ENCODE results near the gene HCK. TPM values are rescaled to one million over a fixed set of nuclear protein-coding genes. Genes with fewer than 3 reads are reported as not detected.

The HCK gene
- total and polyA plus RNA-seq, 4 donors: 18.5 to 304 (median 61.2) TPM

GRCh38 chr20:32062776-32063170 lies 10.7 kb downstream of the HCK start:
- WGBS, 2 donors: 25 to 49% methylated on average over 4 of the region's 4 CpGs

GRCh38 chr20:32063695-32064094 lies 11.7 kb downstream of the HCK start:
- H3K9me3 ChIP-seq (ENCODE audit: control insufficient read depth in 4 of 4, insufficient read depth in 3 of 4, low read length in 3 of 4): peaks cover 0 to 4% (median 0%) of the 10 kb centered on the region in 4 donors
- DNase-seq (no peak), ATAC-seq (ENCODE audit: insufficient read depth, low FRiP score) (no peak)
- peak overlapping the region in 1 of 2 donors; percentile 72 for H3K27ac ChIP-seq (ENCODE audit: low read depth in 1 of 2, low read length in 1 of 2)
- TF ChIP-seq CTCF (IDR thresholded peaks at IDR 0.05; ENCODE audit: control extremely low read depth, extremely low read depth): no peak
- peaks cover 0 to 2% (median 0%) of the 10 kb centered on the region in 5 donors for H3K4me1 ChIP-seq (ENCODE audit: control insufficient read depth in 5 of 5, insufficient read depth in 5 of 5, low read length in 5 of 5)
- no peak overlapping the region for H3K4me3 ChIP-seq
- 32 to 49% methylated on average over 4 of the region's 4 CpGs for WGBS, 2 donors
- H3K36me3 ChIP-seq (ENCODE audit: control insufficient read depth in 4 of 4, insufficient read depth in 4 of 4, low read length in 4 of 4): no peaks in the 10 kb centered on the region
- H3K27me3 ChIP-seq (ENCODE audit: control insufficient read depth in 3 of 3, insufficient read depth in 3 of 3, low read length in 2 of 3): peaks cover 0 to 17% (median 4%) of the 10 kb centered on the region in 3 donors
- H3K9ac ChIP-seq (ENCODE audit: insufficient read depth in 1 of 2, low read length in 2 of 2): no peak overlapping the region

More at GRCh38 chr20:32062776-32063170, 10.7 kb downstream of the HCK start:
- Histone ChIP-seq H3K27me3 (ENCODE audit: control insufficient read depth in 3 of 3, insufficient read depth in 3 of 3, low read length in 2 of 3) (peaks cover 0 to 21% (median 4%) of the 10 kb centered on the region in 3 donors), H3K27ac (ENCODE audit: low read depth in 1 of 2, low read length in 1 of 2) (peak overlapping the region in 1 of 2 donors; percentile 72), H3K4me1 (ENCODE audit: control insufficient read depth in 5 of 5, insufficient read depth in 5 of 5, low read length in 5 of 5) (peaks cover 0 to 2% (median 0%) of the 10 kb centered on the region in 5 donors), H3K9me3 (ENCODE audit: control insufficient read depth in 4 of 4, insufficient read depth in 3 of 4, low read length in 3 of 4) (peaks cover 0 to 4% (median 0%) of the 10 kb centered on the region in 4 donors), H3K4me3 (no peak overlapping the region), H3K9ac (ENCODE audit: insufficient read depth in 1 of 2, low read length in 2 of 2) (no peak overlapping the region), H3K36me3 (ENCODE audit: control insufficient read depth in 4 of 4, insufficient read depth in 4 of 4, low read length in 4 of 4) (no peaks in the 10 kb centered on the region)
- no peak for TF ChIP-seq CTCF (IDR thresholded peaks at IDR 0.05; ENCODE audit: control extremely low read depth, extremely low read depth)
- DNase-seq: peak in 2 of 3 donors; percentile 19 to 21
- ATAC-seq (ENCODE audit: insufficient read depth, low FRiP score): peak; percentile 63

- WGBS, 2 donors: 70 to 82% methylated on average over 7 of the region's 7 CpGs
- no peaks in the 10 kb centered on the region for H3K36me3 ChIP-seq (ENCODE audit: control insufficient read depth in 4 of 4, insufficient read depth in 4 of 4, low read length in 4 of 4)
- no peak overlapping the region for H3K4me3 ChIP-seq
- ATAC-seq (ENCODE audit: insufficient read depth, low FRiP score): no peak
- TF ChIP-seq CTCF (IDR thresholded peaks at IDR 0.05; ENCODE audit: control extremely low read depth, extremely low read depth): no peak
- H3K9me3 ChIP-seq (ENCODE audit: control insufficient read depth in 4 of 4, insufficient read depth in 3 of 4, low read length in 3 of 4): peaks cover 0 to 4% (median 0%) of the 10 kb centered on the region in 4 donors
- H3K9ac ChIP-seq (ENCODE audit: insufficient read depth in 1 of 2, low read length in 2 of 2): no peak overlapping the region
- peaks cover 0 to 2% (median 0%) of the 10 kb centered on the region in 5 donors for H3K4me1 ChIP-seq (ENCODE audit: control insufficient read depth in 5 of 5, insufficient read depth in 5 of 5, low read length in 5 of 5)
- no peak for DNase-seq
- H3K27me3 ChIP-seq (ENCODE audit: control insufficient read depth in 3 of 3, insufficient read depth in 3 of 3, low read length in 2 of 3): peaks cover 0 to 8% (median 4%) of the 10 kb centered on the region in 3 donors
- no peak overlapping the region for H3K27ac ChIP-seq (ENCODE audit: low read depth in 1 of 2, low read length in 1 of 2)
Observed at GRCh38 chr20:32064667-32065066, 12.6 kb downstream of the HCK start.

Data from lung (tissue), 12 donors.